ENCODE data around the gene DDX39A.

The DDX39A gene

GRCh38 chr19:14434543-14435319 is 15.6 kb upstream of the DDX39A start:
- Histone ChIP-seq H3K9me3 (ENCODE audit: control insufficient read depth, insufficient read depth, low read length) (no peaks in the 10 kb centered on the region), H3K27me3 (ENCODE audit: control insufficient read depth, insufficient read depth, low read length) (no peaks in the 10 kb centered on the region), H3K27ac (ENCODE audit: low read length) (no peak overlapping the region), H3K4me3 (ENCODE audit: low read length) (no peak overlapping the region), H3K4me1 (ENCODE audit: control insufficient read depth, insufficient read depth, low read length) (peaks cover 4% of the 10 kb centered on the region), H3K36me3 (ENCODE audit: control insufficient read depth, insufficient read depth, low read length) (no peaks in the 10 kb centered on the region)
- WGBS (ENCODE audit: insufficient coverage, insufficient read length), result no CpG with 5 or more reads among the region's 23 CpGs
- DNase-seq (ENCODE audit: low read depth, low spot score), result no peak

GRCh38 chr19:14433554-14434501 is 14.7 kb upstream of the DDX39A start:
- Histone ChIP-seq H3K4me3 (ENCODE audit: low read length) (peak overlapping the region; percentile 69), H3K4me1 (ENCODE audit: control insufficient read depth, insufficient read depth, low read length) (peaks cover 4% of the 10 kb centered on the region), H3K27ac (ENCODE audit: low read length) (no peak overlapping the region), H3K27me3 (ENCODE audit: control insufficient read depth, insufficient read depth, low read length) (no peaks in the 10 kb centered on the region), H3K9me3 (ENCODE audit: control insufficient read depth, insufficient read depth, low read length) (no peaks in the 10 kb centered on the region), H3K36me3 (ENCODE audit: control insufficient read depth, insufficient read depth, low read length) (no peaks in the 10 kb centered on the region)
- WGBS (ENCODE audit: insufficient coverage, insufficient read length), result no CpG with 5 or more reads among the region's 52 CpGs
- no peak for DNase-seq (ENCODE audit: low read depth, low spot score)

DNA sequence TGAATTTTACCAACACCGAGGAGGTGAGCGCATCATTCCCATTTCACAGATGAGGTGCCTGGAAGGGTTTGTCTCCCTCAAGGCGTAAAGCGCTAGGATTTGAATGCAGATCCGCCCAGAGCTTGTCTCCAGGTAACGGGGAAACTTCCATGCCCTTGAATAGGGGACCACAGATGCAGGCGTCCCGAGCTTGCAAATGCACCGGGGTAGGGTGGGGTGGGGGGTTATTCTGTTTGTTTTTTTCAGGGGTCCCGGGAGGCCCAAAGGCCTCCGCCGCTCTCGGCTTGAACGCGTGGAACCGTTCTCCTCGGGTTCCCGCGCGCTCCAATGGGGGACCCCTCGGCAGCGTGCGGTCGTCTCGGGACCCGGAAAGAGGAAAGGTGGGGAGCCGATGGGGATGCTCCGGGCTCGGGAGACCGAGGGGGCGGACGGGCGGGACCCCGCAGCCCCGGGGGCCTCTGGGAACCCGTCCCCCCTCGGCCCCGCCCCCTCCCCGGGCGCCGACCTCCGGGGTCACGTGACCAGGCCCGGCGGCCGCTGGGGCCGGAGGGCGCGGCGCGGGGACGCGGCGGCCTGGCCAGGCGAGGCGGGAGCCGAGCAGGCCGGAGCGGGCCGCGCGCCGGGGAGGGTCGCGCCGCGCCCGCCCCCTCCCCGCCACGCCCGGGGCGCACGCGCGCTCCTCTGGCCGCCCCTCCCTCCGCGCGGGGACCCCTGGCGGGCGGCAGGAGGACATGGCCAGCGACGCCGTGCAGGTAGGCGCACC is 13.8 kb upstream of the DDX39A start, which contains the start of gene PKN1:
TSS of gene PKN1 (plus strand) at position 516 of the 763 bp plus-strand sequence. CDS start at position 732, 216 bp downstream.
- DNase-seq (ENCODE audit: low read depth, low spot score), result no peak
- H3K27ac ChIP-seq (ENCODE audit: low read length), result no peak within 1 kb of the TSS

DNA sequence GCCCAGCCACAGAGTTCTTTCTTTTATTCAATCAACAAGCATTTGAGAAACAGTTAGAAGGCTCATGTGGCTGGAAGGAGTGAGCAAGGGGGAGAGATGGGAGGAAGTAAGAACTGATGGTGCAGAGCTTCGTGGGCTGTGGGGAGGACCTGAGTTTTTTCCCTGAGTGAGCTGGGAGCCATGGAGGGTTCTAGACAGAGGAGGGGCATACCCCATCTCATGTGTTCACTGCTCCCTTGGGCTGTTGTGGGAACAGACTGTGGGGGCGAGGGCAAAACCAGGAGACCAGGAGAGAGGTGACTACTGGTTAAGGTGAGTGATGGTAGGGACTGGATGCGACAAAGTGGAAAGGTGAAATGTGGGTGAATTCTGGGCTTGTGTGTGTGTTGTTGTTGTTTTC is 11.6 kb upstream of the DDX39A start:
- Histone ChIP-seq H3K27ac (ENCODE audit: low read length) (no peak overlapping the region), H3K4me3 (ENCODE audit: low read length) (no peak overlapping the region), H3K9me3 (ENCODE audit: control insufficient read depth, insufficient read depth, low read length) (no peaks in the 10 kb centered on the region), H3K27me3 (ENCODE audit: control insufficient read depth, insufficient read depth, low read length) (no peaks in the 10 kb centered on the region), H3K4me1 (ENCODE audit: control insufficient read depth, insufficient read depth, low read length) (peaks cover 4% of the 10 kb centered on the region), H3K36me3 (ENCODE audit: control insufficient read depth, insufficient read depth, low read length) (no peaks in the 10 kb centered on the region)
- no peak for DNase-seq (ENCODE audit: low read depth, low spot score)
- no CpG with 5 or more reads among the region's 3 CpGs for WGBS (ENCODE audit: insufficient coverage, insufficient read length)

More for the DNA sequence above, 13.8 kb upstream of the DDX39A start, which contains the start of gene PKN1:
- H3K36me3 ChIP-seq (ENCODE audit: control insufficient read depth, insufficient read depth, low read length), result no peaks in the 10 kb centered on the region
- no peaks in the 10 kb centered on the region for H3K27me3 ChIP-seq (ENCODE audit: control insufficient read depth, insufficient read depth, low read length)
- H3K4me3 ChIP-seq (ENCODE audit: low read length), result peak within 1 kb of the TSS; percentile 69
- no CpG with 5 or more reads among the region's 85 CpGs for WGBS (ENCODE audit: insufficient coverage, insufficient read length)
- peaks cover 4% of the 10 kb centered on the region for H3K4me1 ChIP-seq (ENCODE audit: control insufficient read depth, insufficient read depth, low read length)
- H3K9me3 ChIP-seq (ENCODE audit: control insufficient read depth, insufficient read depth, low read length), result no peaks in the 10 kb centered on the region

DNA sequence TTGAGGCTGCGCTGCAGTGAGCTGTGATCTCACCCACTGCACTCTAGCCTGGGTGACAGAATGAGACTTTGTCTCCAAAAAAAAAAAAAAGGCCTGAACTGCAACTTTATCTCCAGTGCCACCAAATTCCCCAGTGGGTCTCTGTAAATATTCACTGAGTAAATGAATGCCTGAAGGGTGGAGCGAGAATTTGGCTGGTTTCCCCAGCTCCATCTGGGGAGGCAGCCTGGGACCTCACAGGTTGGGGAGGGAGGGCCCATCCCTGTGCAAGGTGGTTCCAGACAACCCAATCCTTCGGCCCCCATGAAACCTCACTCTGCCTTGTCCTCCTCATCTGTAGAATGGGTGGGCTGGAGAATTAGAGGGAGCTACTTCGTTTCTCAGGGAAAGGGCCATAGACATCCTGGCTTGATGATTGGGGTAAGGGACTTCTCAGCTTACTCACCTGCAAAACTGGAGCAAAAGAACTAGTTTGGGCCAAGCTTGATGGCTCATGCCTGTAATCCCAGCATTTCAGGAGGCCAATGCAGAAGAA is 9.8 kb upstream of the DDX39A start:
- Histone ChIP-seq H3K27ac (ENCODE audit: low read length) (no peak overlapping the region), H3K36me3 (ENCODE audit: control insufficient read depth, insufficient read depth, low read length) (no peaks in the 10 kb centered on the region), H3K4me3 (ENCODE audit: low read length) (no peak overlapping the region), H3K9me3 (ENCODE audit: control insufficient read depth, insufficient read depth, low read length) (no peaks in the 10 kb centered on the region), H3K4me1 (ENCODE audit: control insufficient read depth, insufficient read depth, low read length) (peaks cover under 1% of the 10 kb centered on the region), H3K27me3 (ENCODE audit: control insufficient read depth, insufficient read depth, low read length) (no peaks in the 10 kb centered on the region)
- WGBS (ENCODE audit: insufficient coverage, insufficient read length), result no CpG with 5 or more reads among the region's 4 CpGs
- no peak for DNase-seq (ENCODE audit: low read depth, low spot score)

DNA sequence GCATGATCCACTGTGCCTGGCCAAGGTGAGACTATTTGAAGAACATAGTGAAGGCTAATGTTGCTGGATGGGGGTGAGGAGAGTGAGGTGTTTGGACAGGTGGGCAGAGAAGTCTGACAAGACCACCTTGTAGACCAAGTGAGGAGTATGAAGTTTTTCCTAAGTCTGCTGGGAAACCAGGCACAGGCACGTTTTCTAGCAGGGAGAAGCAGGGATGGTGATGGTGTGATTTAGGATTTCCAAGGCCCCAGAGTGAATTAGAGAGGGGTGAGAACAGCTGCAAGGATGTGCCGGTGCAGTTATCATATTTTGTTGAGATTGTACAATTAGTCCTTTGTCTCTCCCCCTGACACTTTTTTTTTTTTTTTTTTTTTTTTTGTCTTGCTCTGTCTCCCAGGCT is 8.3 kb upstream of the DDX39A start:
- Histone ChIP-seq H3K4me3 (ENCODE audit: low read length) (no peak overlapping the region), H3K27me3 (ENCODE audit: control insufficient read depth, insufficient read depth, low read length) (no peaks in the 10 kb centered on the region), H3K4me1 (ENCODE audit: control insufficient read depth, insufficient read depth, low read length) (peaks cover 2% of the 10 kb centered on the region; the same call in 1 of the 2 replicates), H3K36me3 (ENCODE audit: control insufficient read depth, insufficient read depth, low read length) (no peaks in the 10 kb centered on the region), H3K9me3 (ENCODE audit: control insufficient read depth, insufficient read depth, low read length) (no peaks in the 10 kb centered on the region), H3K27ac (ENCODE audit: low read length) (no peak overlapping the region)
- no peak for DNase-seq (ENCODE audit: low read depth, low spot score)
- no CpG with 5 or more reads among the region's 2 CpGs for WGBS (ENCODE audit: insufficient coverage, insufficient read length)

GRCh38 chr19:14425696-14426138 is 6.6 kb upstream of the DDX39A start:
- no peaks in the 10 kb centered on the region for H3K9me3 ChIP-seq (ENCODE audit: control insufficient read depth, insufficient read depth, low read length)
- H3K4me3 ChIP-seq (ENCODE audit: low read length), result no peak overlapping the region
- no peak overlapping the region for H3K27ac ChIP-seq (ENCODE audit: low read length)
- peaks cover 2% of the 10 kb centered on the region; the same call in 1 of the 2 replicates for H3K4me1 ChIP-seq (ENCODE audit: control insufficient read depth, insufficient read depth, low read length)
- no peak for DNase-seq (ENCODE audit: low read depth, low spot score)
- H3K27me3 ChIP-seq (ENCODE audit: control insufficient read depth, insufficient read depth, low read length), result no peaks in the 10 kb centered on the region
- no peaks in the 10 kb centered on the region for H3K36me3 ChIP-seq (ENCODE audit: control insufficient read depth, insufficient read depth, low read length)
- no CpG with 5 or more reads among the region's 7 CpGs for WGBS (ENCODE audit: insufficient coverage, insufficient read length)

GRCh38 chr19:14418856-14419105 is 360 bp downstream of the DDX39A start:
- WGBS (ENCODE audit: insufficient coverage, insufficient read length), result no CpG with 5 or more reads among the region's 23 CpGs
- H3K36me3 ChIP-seq (ENCODE audit: control insufficient read depth, insufficient read depth, low read length), result peaks cover 3% of the 10 kb centered on the region; the same call in 1 of the 2 replicates
- peaks cover 2% of the 10 kb centered on the region for H3K4me1 ChIP-seq (ENCODE audit: control insufficient read depth, insufficient read depth, low read length)
- peak overlapping the region; percentile 87; the same call in 1 of the 2 replicates for H3K4me3 ChIP-seq (ENCODE audit: low read length)
- no peak for DNase-seq (ENCODE audit: low read depth, low spot score)
- H3K9me3 ChIP-seq (ENCODE audit: control insufficient read depth, insufficient read depth, low read length), result no peaks in the 10 kb centered on the region
- H3K27ac ChIP-seq (ENCODE audit: low read length), result no peak overlapping the region
- H3K27me3 ChIP-seq (ENCODE audit: control insufficient read depth, insufficient read depth, low read length), result no peaks in the 10 kb centered on the region

GRCh38 chr19:14416817-14417231 is 2.3 kb downstream of the DDX39A start:
- WGBS (ENCODE audit: insufficient coverage, insufficient read length), result no CpG with 5 or more reads among the region's 6 CpGs
- no peaks in the 10 kb centered on the region for H3K27me3 ChIP-seq (ENCODE audit: control insufficient read depth, insufficient read depth, low read length)
- H3K4me1 ChIP-seq (ENCODE audit: control insufficient read depth, insufficient read depth, low read length), result no peaks in the 10 kb centered on the region; the same call in 1 of the 2 replicates
- no peak overlapping the region for H3K4me3 ChIP-seq (ENCODE audit: low read length)
- no peak overlapping the region for H3K27ac ChIP-seq (ENCODE audit: low read length)
- no peak for DNase-seq (ENCODE audit: low read depth, low spot score)
- no peaks in the 10 kb centered on the region for H3K9me3 ChIP-seq (ENCODE audit: control insufficient read depth, insufficient read depth, low read length)
- peaks cover 13% of the 10 kb centered on the region for H3K36me3 ChIP-seq (ENCODE audit: control insufficient read depth, insufficient read depth, low read length)
